AG04449 (cell line): ENCODE data around the gene GALNTL6.

Experiments
- CTCF ChIA-PET: fragments of 350-600 bp; formaldehyde crosslinking; extraction: SDS; loops from one replicate; lab custom pipeline; 2021; ENCODE audit warnings: antibody characterized with exemption; lab: Yijun Ruan, JAX
- POLR2A ChIA-PET: fragments of 400-600, 350-600 bp; formaldehyde crosslinking; extraction: SDS; loops from one replicate; lab custom pipeline; 2020; ENCODE audit warnings: antibody characterized with exemption, inconsistent platforms; lab: Yijun Ruan, JAX
- DNase-seq: peaks from one replicate; pipeline ENCODE4 v3.0.0-alpha.2; 2010; ENCODE audit warnings: low read depth, low spot score
- H3K4me3 ChIP-seq: 2 replicates; pipeline ENCODE4 v1.5.1; 2011; ENCODE audit warnings: low read depth, mild to moderate bottlenecking, control low read depth, low read length
- CTCF ChIP-seq: IDR thresholded peaks from one replicate; pipeline ENCODE4 v1.5.1; 2011; ENCODE audit warnings: mild to moderate bottlenecking, moderate library complexity, low read length, control low read depth, inconsistent platforms; ENCODE audit not compliant: insufficient read depth; ENCODE audit errors: missing control alignments

The GALNTL6 gene

DNA sequence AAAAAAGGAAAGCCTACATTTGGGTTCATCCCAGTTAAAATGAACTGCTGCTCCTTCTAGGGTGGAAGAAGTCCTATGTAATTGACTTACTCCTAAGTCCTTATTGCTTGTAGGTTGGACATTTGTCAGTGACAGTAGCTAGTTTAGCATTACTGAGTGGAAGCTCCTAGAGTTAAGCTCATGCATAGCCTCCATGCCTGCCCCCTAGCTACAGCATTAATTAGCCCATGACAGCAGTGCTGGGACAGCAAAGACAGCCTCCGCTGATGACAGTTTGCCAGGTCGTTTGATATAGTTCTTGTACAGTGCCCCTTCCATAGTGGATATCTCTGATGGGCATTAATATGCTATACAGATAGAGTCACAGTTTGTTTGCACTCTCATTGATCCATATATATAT lies 18.7 kb upstream of the GALNTL6 start:
- no peak for TF ChIP-seq CTCF
- H3K4me3 ChIP-seq = no peak overlapping the region
- no peak for DNase-seq
- ChIA-PET POLR2A (no interaction called here), CTCF (no interaction called here)

DNA sequence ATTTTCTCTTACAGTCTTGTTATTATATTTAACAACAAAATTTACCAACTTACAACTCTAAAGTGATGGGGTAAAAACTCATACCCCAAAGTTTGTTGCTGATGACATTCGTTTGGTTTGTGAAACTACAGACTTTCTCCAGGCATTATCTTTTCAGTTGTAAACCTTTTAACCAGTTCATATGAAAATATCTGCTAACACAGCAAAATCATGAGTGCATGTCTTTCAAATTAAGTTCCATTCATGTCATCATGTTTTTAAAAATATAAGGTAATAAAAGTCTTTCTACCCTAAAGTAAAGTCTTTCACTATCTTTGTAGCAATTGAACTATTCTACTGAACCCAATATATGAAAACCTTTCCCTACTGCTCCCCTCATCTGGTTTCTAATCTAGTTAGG lies 3.4 kb upstream of the GALNTL6 start:
- ChIA-PET CTCF (no interaction called here), POLR2A (no interaction called here)
- DNase-seq = no peak
- no peak for TF ChIP-seq CTCF
- no peak overlapping the region for H3K4me3 ChIP-seq

DNA sequence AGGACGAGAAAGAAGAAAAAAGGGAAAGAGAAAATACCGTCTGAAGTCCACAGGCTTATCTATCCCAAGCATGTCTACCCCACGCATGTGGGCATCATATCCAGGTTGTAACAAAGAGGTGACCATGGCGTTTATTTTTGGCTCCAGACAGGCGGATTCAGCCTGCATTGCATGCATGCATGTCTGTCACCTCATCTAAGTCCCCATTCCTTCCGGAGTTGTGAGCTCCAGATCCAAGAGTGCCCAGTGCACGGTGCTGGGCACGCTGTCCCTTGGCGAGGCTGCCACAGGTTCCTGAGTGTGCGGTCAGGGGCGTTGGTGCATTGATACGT lies 905 bp upstream of the GALNTL6 start:
- no peak for DNase-seq
- ChIA-PET CTCF (no interaction called here), POLR2A (no interaction called here)
- H3K4me3 ChIP-seq = peak overlapping the region; percentile 62
- no peak for TF ChIP-seq CTCF

DNA sequence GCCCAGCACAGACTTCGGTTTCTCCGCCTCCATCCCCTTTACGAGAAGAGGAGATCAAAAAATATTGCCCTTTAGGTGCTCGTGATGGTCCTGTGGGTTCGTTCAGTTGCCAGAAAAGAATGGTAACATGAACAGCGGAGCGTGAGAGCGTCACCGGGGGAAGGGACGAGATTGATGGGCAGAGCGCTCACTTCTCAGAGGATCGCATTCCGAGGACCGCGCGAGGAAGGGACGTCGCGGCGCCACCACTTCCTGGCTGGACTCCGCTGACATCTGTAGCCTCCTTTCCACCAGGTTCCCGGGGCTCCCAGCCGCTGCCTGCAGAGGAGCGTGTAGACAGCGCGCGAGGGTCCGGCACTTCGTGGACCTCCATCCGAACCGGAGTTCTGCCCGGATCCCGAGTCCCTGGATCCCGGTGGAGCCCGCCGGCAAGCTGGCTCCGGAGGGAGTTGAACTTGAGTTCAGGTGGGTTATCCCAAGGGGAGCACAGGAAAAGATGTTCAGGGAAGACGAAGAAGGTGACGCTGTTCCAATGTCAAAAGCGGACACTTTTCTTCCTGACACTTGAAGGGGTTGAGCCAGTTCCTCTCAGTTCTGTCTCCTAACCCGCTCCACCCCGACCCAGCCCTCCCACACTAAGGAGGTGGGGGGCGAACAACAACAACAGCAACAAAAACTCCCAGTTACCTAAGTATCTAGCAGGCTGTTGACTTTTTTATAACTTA lies 484 bp downstream of the GALNTL6 start:
- DNase-seq = no peak
- peak overlapping the region; percentile 62 for H3K4me3 ChIP-seq
- ChIA-PET CTCF (no interaction called here), POLR2A (no interaction called here)
- TF ChIP-seq CTCF = no peak

- POLR2A ChIA-PET = no interaction called here
- no peak for TF ChIP-seq CTCF
- no peak overlapping the region for H3K4me3 ChIP-seq
- no peak for DNase-seq
- CTCF ChIA-PET = no interaction called here
Observed at GRCh38 chr4:171814545-171814944, 1.3 kb downstream of the GALNTL6 start.

GRCh38 chr4:171817026-171817425 lies 3.8 kb downstream of the GALNTL6 start:
- no peak for TF ChIP-seq CTCF
- no peak overlapping the region for H3K4me3 ChIP-seq
- POLR2A ChIA-PET = no interaction called here

More at GRCh38 chr4:171817026-171817425, 3.8 kb downstream of the GALNTL6 start:
- CTCF ChIA-PET = no interaction called here
- DNase-seq = no peak
